DND-41 (cell line): ENCODE results near the gene TWIST2.

Source experiments
- ATAC-seq: fragments of 200-7000 bp; cut with Tn5 transposase; 3 replicates; pipeline ENCODE4 v1.9.1; 2021; ENCODE audit warnings: low read depth; ENCODE audit not compliant: insufficient read depth
- DNase-seq: peaks from one replicate; pipeline ENCODE4 v3.0.0-alpha.2; 2020
- H2AFZ ChIP-seq: 2 replicates; pipeline ENCODE4 v1.6.0; 2012; ENCODE audit warnings: low read depth, low read length
- H3K27ac ChIP-seq: 2 replicates; pipeline ENCODE4 v1.5.1; 2012; ENCODE audit warnings: low read length, inconsistent platforms
- H3K27me3 ChIP-seq: fragments of 200-600 bp; sonication (generic); 2 replicates; pipeline ENCODE4 v1.6.0; 2012; ENCODE audit warnings: low read length, mild to moderate bottlenecking, inconsistent platforms; ENCODE audit not compliant: insufficient read depth, poor library complexity
- H3K36me3 ChIP-seq: 2 replicates; pipeline ENCODE4 v1.5.1; 2012; ENCODE audit warnings: low read length, inconsistent platforms; ENCODE audit not compliant: insufficient read depth
- H3K4me1 ChIP-seq: 2 replicates; pipeline ENCODE4 v1.5.1; 2012; ENCODE audit warnings: mild to moderate bottlenecking, low read length; ENCODE audit not compliant: insufficient read depth
- H3K4me2 ChIP-seq: 2 replicates; pipeline ENCODE4 v1.6.0; 2012; ENCODE audit warnings: mild to moderate bottlenecking, moderate library complexity, low read length, inconsistent platforms; ENCODE audit not compliant: insufficient read depth
- H3K4me3 ChIP-seq, 2 experiments: fragments of 200-600 bp in 1 of 2; shearing (Covaris generic) in 1 of 2; 2 replicates each; pipeline ENCODE4 v1.5.1; 2012 to 2016; ENCODE audit warnings: inconsistent platforms in 2 of 2, low read length in 2 of 2, mild to moderate bottlenecking in 2 of 2, low read depth in 1 of 2, moderate library complexity in 1 of 2
- H3K79me2 ChIP-seq: 2 replicates; pipeline ENCODE4 v1.6.0; 2012; ENCODE audit warnings: low read length, inconsistent platforms; ENCODE audit not compliant: insufficient read depth
- H3K9ac ChIP-seq: 2 replicates; pipeline ENCODE4 v1.6.0; 2012; ENCODE audit warnings: low read depth, mild to moderate bottlenecking, inconsistent platforms, low read length, moderate library complexity
- H3K9me3 ChIP-seq: 2 replicates; pipeline ENCODE4 v1.5.1; 2012; ENCODE audit warnings: low read length, moderate library complexity, mild to moderate bottlenecking, inconsistent platforms; ENCODE audit not compliant: insufficient read depth, severe bottlenecking
- H4K20me1 ChIP-seq: 2 replicates; pipeline ENCODE4 v1.6.0; 2012; ENCODE audit warnings: low read length; ENCODE audit not compliant: insufficient read depth
- EZH2 ChIP-seq: IDR thresholded peaks from 3 replicates; pipeline ENCODE4 v1.6.1; 2012; ENCODE audit warnings: borderline replicate concordance, low read depth, mild to moderate bottlenecking, moderate library complexity, low read length, inconsistent platforms; ENCODE audit not compliant: severe bottlenecking
- TF ChIP-seq, protein P1 (sequence below): IDR thresholded peaks from 2 replicates; pipeline ENCODE4 v1.5.1; 2012; ENCODE audit warnings: borderline replicate concordance, low read length, moderate library complexity, mild to moderate bottlenecking; ENCODE audit not compliant: poor library complexity, severe bottlenecking; ENCODE audit errors: extremely low read depth

TWIST2 gene

GRCh38 chr2:238938003-238938400 lies 90.1 kb downstream of the TWIST2 start:
- H3K36me3 ChIP-seq = no peaks in the 10 kb centered on the region
- H3K9me3 ChIP-seq = no peaks in the 10 kb centered on the region
- no peak for ATAC-seq
- H3K27ac ChIP-seq = no peak overlapping the region
- H3K4me3 ChIP-seq = no peak overlapping the region
- no peaks in the 10 kb centered on the region for H3K4me1 ChIP-seq
- no peak overlapping the region for H3K4me2 ChIP-seq
- H3K27me3 ChIP-seq = peaks cover 6% of the 10 kb centered on the region
- DNase-seq = no peak
- no peak overlapping the region for H2AFZ ChIP-seq
- no peaks in the 10 kb centered on the region for H4K20me1 ChIP-seq
- no peaks in the 10 kb centered on the region for H3K79me2 ChIP-seq
- no peak for TF ChIP-seq EZH2
- TF ChIP-seq, protein P1, sequence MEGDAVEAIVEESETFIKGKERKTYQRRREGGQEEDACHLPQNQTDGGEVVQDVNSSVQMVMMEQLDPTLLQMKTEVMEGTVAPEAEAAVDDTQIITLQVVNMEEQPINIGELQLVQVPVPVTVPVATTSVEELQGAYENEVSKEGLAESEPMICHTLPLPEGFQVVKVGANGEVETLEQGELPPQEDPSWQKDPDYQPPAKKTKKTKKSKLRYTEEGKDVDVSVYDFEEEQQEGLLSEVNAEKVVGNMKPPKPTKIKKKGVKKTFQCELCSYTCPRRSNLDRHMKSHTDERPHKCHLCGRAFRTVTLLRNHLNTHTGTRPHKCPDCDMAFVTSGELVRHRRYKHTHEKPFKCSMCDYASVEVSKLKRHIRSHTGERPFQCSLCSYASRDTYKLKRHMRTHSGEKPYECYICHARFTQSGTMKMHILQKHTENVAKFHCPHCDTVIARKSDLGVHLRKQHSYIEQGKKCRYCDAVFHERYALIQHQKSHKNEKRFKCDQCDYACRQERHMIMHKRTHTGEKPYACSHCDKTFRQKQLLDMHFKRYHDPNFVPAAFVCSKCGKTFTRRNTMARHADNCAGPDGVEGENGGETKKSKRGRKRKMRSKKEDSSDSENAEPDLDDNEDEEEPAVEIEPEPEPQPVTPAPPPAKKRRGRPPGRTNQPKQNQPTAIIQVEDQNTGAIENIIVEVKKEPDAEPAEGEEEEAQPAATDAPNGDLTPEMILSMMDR = no peak
- H3K9ac ChIP-seq = no peak overlapping the region

GRCh38 chr2:238938401-238939055 lies 90.6 kb downstream of the TWIST2 start:
- H3K4me3 ChIP-seq = no peak overlapping the region
- TF ChIP-seq, protein P1 = no peak
- no peak for TF ChIP-seq EZH2
- H3K79me2 ChIP-seq = no peaks in the 10 kb centered on the region
- DNase-seq = no peak
- peaks cover 8% of the 10 kb centered on the region for H3K27me3 ChIP-seq
- H3K9me3 ChIP-seq = no peaks in the 10 kb centered on the region
- no peaks in the 10 kb centered on the region for H3K4me1 ChIP-seq
- H3K9ac ChIP-seq = no peak overlapping the region
- no peak for ATAC-seq
- no peak overlapping the region for H3K27ac ChIP-seq
- H2AFZ ChIP-seq = no peak overlapping the region
- H3K36me3 ChIP-seq = no peaks in the 10 kb centered on the region
- no peak overlapping the region for H3K4me2 ChIP-seq
- H4K20me1 ChIP-seq = no peaks in the 10 kb centered on the region

DNA sequence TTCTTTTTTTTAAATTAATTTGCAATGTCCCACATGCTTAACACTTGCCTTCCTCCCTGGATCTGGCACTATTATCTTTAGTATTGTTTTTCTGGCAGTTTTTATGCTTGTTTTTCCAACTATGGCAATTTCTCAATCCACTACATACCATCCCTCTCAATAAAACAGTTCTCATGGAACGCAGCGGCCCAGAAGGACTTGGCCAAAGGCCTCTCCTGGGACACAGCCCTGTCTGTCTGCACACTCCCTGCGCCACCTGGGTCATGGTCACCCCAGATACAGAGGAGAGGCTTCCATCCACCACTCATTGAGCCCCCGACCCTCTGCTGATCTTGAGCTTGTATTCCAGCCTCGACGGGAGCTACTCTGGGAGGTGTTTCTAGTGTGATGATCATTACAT lies 91.2 kb downstream of the TWIST2 start:
- Histone ChIP-seq H3K27ac (no peak overlapping the region), H2AFZ (no peak overlapping the region), H3K4me3 (no peak overlapping the region), H3K79me2 (no peaks in the 10 kb centered on the region), H4K20me1 (no peaks in the 10 kb centered on the region), H3K4me1 (no peaks in the 10 kb centered on the region), H3K27me3 (peaks cover 8% of the 10 kb centered on the region), H3K9me3 (no peaks in the 10 kb centered on the region), H3K9ac (no peak overlapping the region), H3K4me2 (no peak overlapping the region), H3K36me3 (no peaks in the 10 kb centered on the region)
- TF ChIP-seq, protein P1 = no peak
- no peak for TF ChIP-seq EZH2
- ATAC-seq (no peak), DNase-seq (no peak)
